Measurements from ENCODE around the gene MRFAP1.
A peak's percentile ranks its signal among the peaks of the same experiment; 100 is the strongest.
"Not testable (repeated sequence)": the region's sequence is repeated elsewhere in the genome, so short reads cannot be mapped to it uniquely, and the experiment has no call there.

Gene MRFAP1

GRCh38 chr4:6641164-6641970 is 882 bp downstream of the MRFAP1 start:
- DNase-seq = peak; percentile 64

GRCh38 chr4:6641971-6642320 is 1.5 kb downstream of the MRFAP1 start:
- DNase-seq = no peak

- no peak for DNase-seq
Observed at GRCh38 chr4:6643141-6643847, 2.8 kb downstream of the MRFAP1 start.

- no peak for DNase-seq
Observed at GRCh38 chr4:6644792-6645530, 4.5 kb downstream of the MRFAP1 start.

- no peak for DNase-seq
Observed at GRCh38 chr4:6647169-6647568, 6.7 kb downstream of the MRFAP1 start.

GRCh38 chr4:6647582-6648230 is 7.2 kb downstream of the MRFAP1 start:
- no peak for DNase-seq

- DNase-seq = no peak
Observed at GRCh38 chr4:6649216-6649615, 8.7 kb downstream of the MRFAP1 start.

GRCh38 chr4:6654211-6654610 is 13.7 kb downstream of the MRFAP1 start:
- DNase-seq = not testable (repeated sequence)

- DNase-seq = not testable (repeated sequence)
Observed at GRCh38 chr4:6655291-6655690, 14.8 kb downstream of the MRFAP1 start.

GRCh38 chr4:6655924-6656323 is 15.4 kb downstream of the MRFAP1 start:
- no peak for DNase-seq

- DNase-seq = no peak
Observed at GRCh38 chr4:6657242-6658208, 17.0 kb downstream of the MRFAP1 start.

GRCh38 chr4:6658209-6658595 is 17.7 kb downstream of the MRFAP1 start:
- no peak for DNase-seq

GRCh38 chr4:6658597-6659075 is 18.2 kb downstream of the MRFAP1 start:
- peak; percentile 63 for DNase-seq

- DNase-seq = no peak
Observed at GRCh38 chr4:6659897-6660296, 19.4 kb downstream of the MRFAP1 start.

GRCh38 chr4:6660430-6660829 is 19.9 kb downstream of the MRFAP1 start:
- DNase-seq = no peak

GRCh38 chr4:6662591-6662990 is 22.1 kb downstream of the MRFAP1 start:
- DNase-seq = no peak

GRCh38 chr4:6663596-6664393 is 23.3 kb downstream of the MRFAP1 start:
- DNase-seq = no peak

GRCh38 chr4:6665320-6665654 is 24.8 kb downstream of the MRFAP1 start:
- DNase-seq = no peak

GRCh38 chr4:6668391-6668790 is 27.9 kb downstream of the MRFAP1 start:
- DNase-seq = no peak

GRCh38 chr4:6671648-6672047 is 31.2 kb downstream of the MRFAP1 start:
- no peak for DNase-seq

GRCh38 chr4:6672131-6672530 is 31.6 kb downstream of the MRFAP1 start:
- DNase-seq = no peak

All from CD4-positive, alpha-beta T cell treated with Interleukin-6 for 4 hours (primary cell).